GM12873 (cell line): ENCODE measurements around the gene CMTM6.

Source experiments
- TF ChIP-seq, protein P1 (sequence below): IDR thresholded peaks from 2 replicates; pipeline ENCODE4 v1.5.1; 2012; ENCODE audit warnings: low read depth, mild to moderate bottlenecking, moderate library complexity, low read length, control low read depth; ENCODE audit not compliant: insufficient read depth; ENCODE audit errors: missing control alignments

The CMTM6 gene

DNA sequence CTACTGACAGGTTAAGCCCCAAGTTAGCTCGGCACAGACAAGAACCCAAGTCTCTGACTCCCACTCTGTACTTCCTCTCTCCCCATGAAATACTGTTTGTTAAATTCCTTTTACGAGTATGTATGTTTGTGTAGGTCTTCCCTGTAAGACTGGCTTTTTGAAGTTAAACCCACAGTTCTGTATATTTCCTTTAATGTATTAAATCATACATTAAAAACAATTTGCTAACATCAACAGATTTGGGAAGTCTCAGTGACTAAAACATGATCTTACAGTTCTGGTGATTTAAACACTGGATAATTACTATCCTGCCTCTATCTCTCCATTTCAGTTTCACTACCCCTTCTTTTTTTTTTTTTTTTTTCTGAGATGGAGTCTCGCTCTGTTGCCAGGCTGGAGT is 4.4 kb downstream of the CMTM6 start:
- TF ChIP-seq, protein P1, sequence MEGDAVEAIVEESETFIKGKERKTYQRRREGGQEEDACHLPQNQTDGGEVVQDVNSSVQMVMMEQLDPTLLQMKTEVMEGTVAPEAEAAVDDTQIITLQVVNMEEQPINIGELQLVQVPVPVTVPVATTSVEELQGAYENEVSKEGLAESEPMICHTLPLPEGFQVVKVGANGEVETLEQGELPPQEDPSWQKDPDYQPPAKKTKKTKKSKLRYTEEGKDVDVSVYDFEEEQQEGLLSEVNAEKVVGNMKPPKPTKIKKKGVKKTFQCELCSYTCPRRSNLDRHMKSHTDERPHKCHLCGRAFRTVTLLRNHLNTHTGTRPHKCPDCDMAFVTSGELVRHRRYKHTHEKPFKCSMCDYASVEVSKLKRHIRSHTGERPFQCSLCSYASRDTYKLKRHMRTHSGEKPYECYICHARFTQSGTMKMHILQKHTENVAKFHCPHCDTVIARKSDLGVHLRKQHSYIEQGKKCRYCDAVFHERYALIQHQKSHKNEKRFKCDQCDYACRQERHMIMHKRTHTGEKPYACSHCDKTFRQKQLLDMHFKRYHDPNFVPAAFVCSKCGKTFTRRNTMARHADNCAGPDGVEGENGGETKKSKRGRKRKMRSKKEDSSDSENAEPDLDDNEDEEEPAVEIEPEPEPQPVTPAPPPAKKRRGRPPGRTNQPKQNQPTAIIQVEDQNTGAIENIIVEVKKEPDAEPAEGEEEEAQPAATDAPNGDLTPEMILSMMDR = no peak

DNA sequence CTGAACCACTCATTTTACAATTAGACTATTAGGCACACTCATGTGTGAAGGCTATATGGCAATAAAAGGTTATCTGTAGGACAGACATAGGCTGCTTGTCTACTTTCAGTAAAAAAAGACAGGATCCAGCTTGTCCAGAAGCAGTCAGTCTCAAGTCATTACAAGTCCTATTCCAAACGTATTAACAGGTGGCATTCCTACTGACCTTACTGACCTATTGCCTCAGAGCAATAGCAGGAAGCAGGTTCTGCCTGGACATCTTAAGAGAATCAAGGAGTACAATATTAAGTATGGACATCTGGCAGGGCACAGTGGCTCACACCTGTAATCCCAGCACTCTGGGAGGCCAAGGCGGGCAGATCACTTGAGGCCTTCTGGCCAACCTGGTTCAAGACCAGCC is 7.0 kb downstream of the CMTM6 start:
- TF ChIP-seq, protein P1 = no peak

DNA sequence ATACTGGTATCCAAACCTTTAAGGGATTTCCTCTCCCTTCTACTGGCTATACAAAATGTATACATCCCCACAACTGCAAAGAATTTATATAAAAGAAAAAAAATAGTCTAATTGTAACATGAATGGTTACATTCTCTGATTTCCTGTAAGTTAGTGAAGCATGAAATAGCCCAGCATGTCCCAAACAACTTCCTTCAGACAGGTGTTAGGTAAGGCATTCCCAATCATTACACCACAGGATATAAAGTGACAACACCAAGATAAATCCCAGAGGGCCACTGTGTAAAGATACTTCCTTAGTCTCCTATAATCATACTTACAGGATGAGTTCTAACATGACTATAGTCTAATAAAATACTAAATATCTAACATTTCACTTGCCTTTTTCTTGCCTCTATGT is 7.6 kb downstream of the CMTM6 start:
- TF ChIP-seq, protein P1 = no peak

DNA sequence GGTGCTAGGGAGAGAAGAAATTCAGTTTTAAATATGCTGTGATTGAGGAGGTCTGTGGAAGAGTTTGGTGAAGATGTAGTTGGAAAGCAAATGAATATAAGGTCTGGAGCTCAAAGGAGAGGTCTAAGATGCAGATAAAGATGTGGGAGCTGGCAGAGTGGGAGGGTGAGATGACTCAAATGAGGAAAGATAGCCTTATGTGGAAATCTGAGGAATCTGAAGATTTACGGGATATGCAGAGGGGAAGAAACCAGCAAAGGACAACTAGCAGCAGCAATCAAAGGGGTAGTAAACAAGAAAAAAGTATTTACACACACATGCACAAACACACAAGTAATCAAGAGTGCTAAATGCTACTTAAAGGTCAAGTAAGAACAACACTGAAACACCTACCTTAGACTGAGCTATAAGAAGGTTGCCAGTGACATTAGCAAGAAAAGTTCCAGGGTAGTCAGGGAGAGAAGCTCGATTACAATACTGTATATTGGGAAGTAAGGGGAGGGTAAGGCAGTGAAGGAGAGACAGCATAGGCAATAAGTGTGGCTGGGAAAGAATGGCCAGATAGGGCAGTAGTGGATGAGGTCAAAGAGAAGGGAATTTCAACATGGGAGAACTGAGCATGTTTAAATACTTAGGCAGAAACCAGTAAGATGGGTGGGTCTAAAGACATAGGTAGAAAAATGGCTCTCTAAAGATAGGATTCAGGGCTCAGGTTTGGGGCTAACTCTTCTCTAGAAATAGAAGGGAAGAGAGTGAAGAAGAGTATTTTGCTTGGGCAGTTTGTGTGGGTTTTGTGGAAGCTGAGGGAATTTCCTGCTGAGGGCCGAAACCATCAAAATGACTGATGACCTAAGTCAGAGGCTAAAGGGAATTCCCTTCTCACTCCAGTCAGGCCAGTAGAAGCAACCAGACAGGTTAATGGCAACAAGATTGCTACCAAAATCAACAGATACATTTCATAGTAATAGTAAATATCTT is 8.9 kb downstream of the CMTM6 start:
- TF ChIP-seq, protein P1 = no peak

DNA sequence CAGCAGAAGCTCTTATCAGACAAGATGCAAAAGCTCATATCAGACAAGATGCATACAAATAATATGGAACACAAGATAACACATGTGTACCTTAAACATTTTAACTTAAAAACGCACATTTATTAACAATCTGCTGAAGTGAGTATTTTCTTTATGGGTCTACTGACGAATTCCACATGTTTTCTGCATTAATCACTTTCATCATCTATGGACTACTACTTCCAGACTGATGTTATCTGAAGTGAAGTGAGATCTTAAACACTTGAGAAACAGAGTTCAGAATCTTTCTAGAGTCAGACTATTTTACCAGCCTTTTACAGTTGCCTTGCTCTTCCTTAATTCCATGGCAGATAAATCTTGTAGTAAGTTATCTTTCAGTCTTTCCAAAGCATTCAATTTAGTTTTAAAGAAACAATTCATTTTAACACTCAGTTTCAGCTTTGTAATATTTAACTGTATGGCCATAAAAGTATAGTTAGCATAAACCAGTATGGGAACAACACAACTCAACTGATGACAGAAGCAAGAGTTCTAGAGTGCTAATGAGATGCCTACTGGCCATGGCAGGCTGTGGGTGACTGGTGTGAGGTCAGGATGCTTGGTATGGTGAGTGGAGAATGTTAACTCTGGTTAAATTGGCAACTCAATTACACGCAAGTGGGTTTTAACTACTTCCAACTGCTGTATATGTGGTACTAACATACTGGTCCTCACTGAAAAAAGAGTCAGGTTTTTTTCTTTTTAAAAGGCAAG is 9.8 kb downstream of the CMTM6 start:
- TF ChIP-seq, protein P1 = no peak

DNA sequence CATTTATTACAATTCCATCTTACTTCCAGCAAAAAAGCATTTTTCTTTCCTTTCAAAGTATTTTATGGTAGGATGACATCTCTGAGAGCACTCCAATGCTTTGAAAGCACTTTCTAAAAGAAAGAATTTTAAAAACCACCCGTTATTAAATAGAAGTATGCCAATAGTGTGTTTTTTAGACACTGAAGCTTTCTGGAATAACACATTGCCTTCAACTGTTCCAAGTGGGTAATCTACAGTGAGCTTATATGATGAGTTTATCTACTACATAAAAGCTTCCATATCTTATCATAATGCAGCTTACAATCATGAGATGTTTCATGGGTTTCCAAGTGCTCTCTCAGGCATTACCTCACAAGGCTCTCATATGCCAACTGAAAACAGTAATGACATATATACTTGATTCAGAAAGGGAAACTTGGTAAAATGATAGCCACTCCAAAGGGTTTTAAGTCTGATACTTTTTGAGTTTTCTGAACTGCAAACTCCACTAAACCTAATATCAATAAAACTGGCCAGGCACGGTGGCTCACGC is 14.1 kb downstream of the CMTM6 start:
- TF ChIP-seq, protein P1 = no peak

DNA sequence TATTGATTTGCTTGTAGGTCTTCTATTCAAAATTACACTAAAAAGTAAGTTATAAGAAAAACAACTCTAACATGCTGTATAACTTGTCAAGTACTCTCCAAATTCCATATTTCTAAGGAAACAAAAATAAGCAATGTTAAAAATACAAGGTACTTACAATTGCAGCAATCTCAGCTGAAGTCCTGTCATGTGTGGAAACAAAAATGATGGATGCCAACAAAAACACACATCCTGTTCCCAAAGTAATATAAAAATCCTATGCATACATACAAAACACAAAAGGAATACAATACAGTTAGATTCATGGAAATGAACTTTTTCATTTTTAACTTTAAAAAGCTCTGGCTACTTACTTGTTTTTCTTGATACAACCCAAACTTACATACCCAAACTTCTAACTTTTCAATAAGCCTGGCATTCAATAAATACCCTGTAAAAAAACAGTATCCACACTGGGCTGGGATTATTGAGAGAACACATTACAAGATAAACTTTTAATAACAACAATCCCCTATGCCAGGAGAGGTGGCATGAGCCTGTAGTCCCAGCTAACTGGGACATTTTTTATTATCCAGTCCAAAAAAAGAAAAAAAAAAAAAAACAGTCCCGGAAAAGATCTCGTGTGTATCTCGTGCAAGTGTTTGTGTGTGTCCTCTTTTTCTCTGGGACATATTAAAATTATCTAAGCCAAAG is 14.7 kb downstream of the CMTM6 start:
- TF ChIP-seq, protein P1 = no peak
